GM19455 (cell line): ENCODE data around the gene PFN4.
"Not testable (repeated sequence)": the region's sequence is repeated elsewhere in the genome, so short reads cannot be mapped to it uniquely, and the experiment has no call there.

Experiments used
- ATAC-seq: cut with Tn5 transposase; IDR thresholded peaks from one replicate; pipeline ENCODE4 v1.9.1; 2021; ENCODE audit not compliant: unreplicated experiment

Gene PFN4

GRCh38 chr2:24123195-24123921, at the start of gene PFN4, which contains the start of gene FAM228B:
TSS of gene PFN4 (minus strand) at chr2:24123334. CDS start at chr2:24122535, 799 bp downstream.
TSS of gene FAM228B (plus strand) at chr2:24123469. CDS start at chr2:24124362, 893 bp downstream.
- peak; percentile 96 for ATAC-seq

- no peak for ATAC-seq
Observed at GRCh38 chr2:24169023-24169422, 45.9 kb upstream of the PFN4 start.

- peak; percentile 77 for ATAC-seq
Observed at GRCh38 chr2:24164416-24164973, 41.4 kb upstream of the PFN4 start.

GRCh38 chr2:24163601-24164000, 40.5 kb upstream of the PFN4 start:
- no peak for ATAC-seq

- no peak for ATAC-seq
Observed at GRCh38 chr2:24163186-24163585, 40.1 kb upstream of the PFN4 start.

- no peak for ATAC-seq
Observed at GRCh38 chr2:24162494-24162893, 39.4 kb upstream of the PFN4 start.

GRCh38 chr2:24160761-24161160, 37.6 kb upstream of the PFN4 start:
- no peak for ATAC-seq

- ATAC-seq = no peak
Observed at GRCh38 chr2:24159708-24160107, 36.6 kb upstream of the PFN4 start.

GRCh38 chr2:24158131-24158530, 35.0 kb upstream of the PFN4 start:
- ATAC-seq = no peak

- ATAC-seq = no peak
Observed at GRCh38 chr2:24153478-24153877, 30.3 kb upstream of the PFN4 start.

GRCh38 chr2:24152413-24153197, 29.5 kb upstream of the PFN4 start:
- ATAC-seq = no peak

- no peak for ATAC-seq
Observed at GRCh38 chr2:24147364-24147763, 24.2 kb upstream of the PFN4 start.

- not testable (repeated sequence) for ATAC-seq
Observed at GRCh38 chr2:24140305-24140704, 17.2 kb upstream of the PFN4 start.

- no peak for ATAC-seq
Observed at GRCh38 chr2:24132543-24132942, 9.4 kb upstream of the PFN4 start.

GRCh38 chr2:24125956-24126355, 2.8 kb upstream of the PFN4 start:
- no peak for ATAC-seq

GRCh38 chr2:24123922-24124580, 917 bp upstream of the PFN4 start:
- ATAC-seq = peak; percentile 10

- no peak for ATAC-seq
Observed at GRCh38 chr2:24122366-24123194, 554 bp downstream of the PFN4 start.

GRCh38 chr2:24121469-24121868, 1.7 kb downstream of the PFN4 start:
- no peak for ATAC-seq

- no peak for ATAC-seq
Observed at GRCh38 chr2:24121066-24121465, 2.1 kb downstream of the PFN4 start.

- no peak for ATAC-seq
Observed at GRCh38 chr2:24117902-24118301, 5.2 kb downstream of the PFN4 start.
